Testis (tissue), 2 donors: ENCODE measurements around the gene SEMA6D.
A peak's percentile ranks its signal among the peaks of the same experiment; 100 is the strongest.

Source experiments
- POLR2A ChIP-seq: fragments of 450-650 bp; IDR thresholded peaks from one replicate; pipeline ENCODE4 v1.6.1; 2017; ENCODE audit warnings: antibody characterized with exemption, mild to moderate bottlenecking, moderate library complexity
- TF ChIP-seq, protein P1 (sequence below), 3 experiments: fragments of 450-650 bp in 2 of 3; fragments of 200-600 bp in 1 of 3; sonication (generic) in 1 of 3; IDR thresholded peaks; one replicate each; pipeline ENCODE4 v1.5.1; 2016 to 2019; ENCODE audit warnings: antibody characterized with exemption in 3 of 3, mild to moderate bottlenecking in 2 of 3, moderate library complexity in 1 of 3

DNA sequence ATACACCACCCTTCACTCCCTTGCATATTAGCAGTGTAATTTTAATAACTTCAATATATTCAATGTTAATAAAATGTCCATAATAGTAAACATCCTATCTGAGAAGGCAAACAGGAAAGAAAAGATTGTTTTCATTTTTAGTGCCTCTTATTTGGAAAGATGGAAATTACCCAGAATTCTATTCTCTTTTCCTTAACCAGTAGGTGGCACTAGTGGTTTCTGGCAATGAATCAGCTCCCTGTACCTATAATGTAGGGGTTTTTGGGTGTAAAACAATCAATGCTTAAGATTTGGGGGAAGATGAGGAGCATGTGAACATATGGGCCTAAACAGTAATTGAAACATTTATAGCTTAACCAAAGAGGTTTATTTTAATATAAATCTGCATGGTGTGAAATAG lies 5.7 kb upstream of the SEMA6D start:
- TF ChIP-seq POLR2A, result no peak
- TF ChIP-seq, protein P1, sequence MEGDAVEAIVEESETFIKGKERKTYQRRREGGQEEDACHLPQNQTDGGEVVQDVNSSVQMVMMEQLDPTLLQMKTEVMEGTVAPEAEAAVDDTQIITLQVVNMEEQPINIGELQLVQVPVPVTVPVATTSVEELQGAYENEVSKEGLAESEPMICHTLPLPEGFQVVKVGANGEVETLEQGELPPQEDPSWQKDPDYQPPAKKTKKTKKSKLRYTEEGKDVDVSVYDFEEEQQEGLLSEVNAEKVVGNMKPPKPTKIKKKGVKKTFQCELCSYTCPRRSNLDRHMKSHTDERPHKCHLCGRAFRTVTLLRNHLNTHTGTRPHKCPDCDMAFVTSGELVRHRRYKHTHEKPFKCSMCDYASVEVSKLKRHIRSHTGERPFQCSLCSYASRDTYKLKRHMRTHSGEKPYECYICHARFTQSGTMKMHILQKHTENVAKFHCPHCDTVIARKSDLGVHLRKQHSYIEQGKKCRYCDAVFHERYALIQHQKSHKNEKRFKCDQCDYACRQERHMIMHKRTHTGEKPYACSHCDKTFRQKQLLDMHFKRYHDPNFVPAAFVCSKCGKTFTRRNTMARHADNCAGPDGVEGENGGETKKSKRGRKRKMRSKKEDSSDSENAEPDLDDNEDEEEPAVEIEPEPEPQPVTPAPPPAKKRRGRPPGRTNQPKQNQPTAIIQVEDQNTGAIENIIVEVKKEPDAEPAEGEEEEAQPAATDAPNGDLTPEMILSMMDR (IDR thresholded peaks at IDR 0.05), result peak in 2 of 3 experiments; percentile 33 to 54
